Measurements from ENCODE around the gene SLFNL1. TPM values are rescaled to one million over a fixed set of nuclear protein-coding genes. Genes with fewer than 3 reads are reported as not detected.

SLFNL1 gene
- total RNA-seq, 1 donor from 2014 or later: 0.20 TPM

- intact Hi-C loops (cut with micrococcal nuclease): no loop called here
These were observed 871 bp downstream of the SLFNL1 start for GRCh38 chr1:41020654-41021053.

DNA sequence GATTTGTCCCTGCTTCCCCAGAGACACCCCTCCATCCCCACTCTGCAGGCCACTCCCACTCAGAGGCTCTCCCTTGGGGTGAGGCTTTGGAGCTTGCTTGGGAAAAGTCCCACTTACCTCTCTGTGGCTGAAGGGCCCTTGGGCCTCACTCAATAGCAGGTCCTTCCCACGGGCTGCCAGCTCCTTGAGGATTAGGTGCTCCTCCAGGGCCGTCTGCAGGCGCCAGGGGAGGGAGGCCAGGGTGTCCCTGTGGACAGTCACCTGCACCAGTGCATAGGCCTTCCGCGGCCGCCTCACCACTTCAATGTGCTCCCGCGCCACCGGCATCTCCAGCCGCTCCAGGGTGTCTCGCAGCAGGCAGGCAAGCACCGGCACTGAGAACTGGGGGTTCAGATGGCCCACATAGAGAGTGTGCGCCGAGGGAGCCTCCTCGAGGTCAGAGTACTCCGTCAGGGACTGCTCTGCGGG, 1.4 kb downstream of the SLFNL1 start:
- intact Hi-C loops (cut with micrococcal nuclease): no loop called here

GRCh38 chr1:41019353-41019745, 2.2 kb downstream of the SLFNL1 start:
- intact Hi-C loops (cut with micrococcal nuclease): no loop called here

DNA sequence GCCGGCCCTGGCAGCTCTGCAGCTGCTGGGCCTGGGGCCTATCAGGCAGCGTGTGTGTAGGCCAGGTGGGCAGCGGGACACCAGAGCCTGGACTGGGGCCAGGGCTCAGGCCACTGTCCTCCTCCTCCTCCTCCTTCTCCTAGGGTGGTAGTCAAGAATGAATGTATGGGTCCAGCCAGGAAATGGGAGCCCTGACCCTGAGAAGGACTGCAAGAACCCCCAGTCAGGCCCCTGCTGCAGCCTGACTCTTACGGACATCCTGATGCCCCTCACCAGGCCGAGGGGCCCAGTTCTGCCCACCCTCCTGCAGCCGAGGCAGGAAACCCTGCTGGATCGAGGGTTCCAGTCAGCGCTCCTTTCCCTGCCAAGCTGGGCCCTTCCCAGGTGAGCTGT, 3.5 kb downstream of the SLFNL1 start:
- intact Hi-C loops (cut with micrococcal nuclease): no loop called here

DNA sequence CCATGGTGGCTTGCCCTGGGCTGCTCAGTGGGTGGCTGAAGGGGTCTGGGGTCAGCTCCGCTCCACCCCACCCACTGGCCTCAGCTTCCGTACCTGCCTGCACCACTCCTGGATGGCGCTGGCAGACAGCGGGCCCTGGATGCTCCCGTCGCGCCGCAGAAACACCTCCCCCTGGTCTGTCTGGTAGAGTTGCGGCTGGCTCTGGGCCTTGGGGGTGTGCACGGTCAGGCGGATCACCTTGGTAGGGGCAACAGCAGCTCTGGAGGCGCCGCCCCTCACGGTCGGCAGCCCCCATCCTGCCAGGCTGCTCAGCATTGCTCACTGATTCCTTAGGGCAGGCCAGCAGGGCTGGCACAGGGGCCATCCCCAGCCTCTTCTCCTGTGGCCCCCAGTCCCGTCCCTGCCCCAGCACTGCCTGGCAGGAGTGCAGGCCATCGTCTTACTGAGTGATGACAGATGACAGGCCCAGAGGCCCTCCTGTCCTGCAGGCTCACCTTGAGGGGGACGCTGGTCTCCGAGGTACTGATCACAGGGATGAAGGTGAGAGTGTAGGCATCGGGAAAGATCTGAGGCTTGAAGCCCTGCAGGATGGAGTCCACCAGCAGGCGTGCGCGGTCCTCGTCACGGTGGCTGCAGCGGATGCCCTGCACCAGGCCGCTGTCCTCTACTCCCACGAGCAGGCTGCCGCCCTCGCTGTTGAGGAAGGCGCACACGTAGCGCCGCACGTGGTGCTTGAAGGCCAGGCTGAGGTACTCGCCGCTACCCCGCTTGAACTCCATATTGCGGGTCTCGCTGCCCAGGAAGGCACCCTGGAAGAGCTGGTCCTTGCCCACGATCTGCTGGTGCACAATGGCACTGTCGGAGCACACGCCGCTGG, 4.1 kb downstream of the SLFNL1 start:
- intact Hi-C loops (cut with micrococcal nuclease): no loop called here

DNA sequence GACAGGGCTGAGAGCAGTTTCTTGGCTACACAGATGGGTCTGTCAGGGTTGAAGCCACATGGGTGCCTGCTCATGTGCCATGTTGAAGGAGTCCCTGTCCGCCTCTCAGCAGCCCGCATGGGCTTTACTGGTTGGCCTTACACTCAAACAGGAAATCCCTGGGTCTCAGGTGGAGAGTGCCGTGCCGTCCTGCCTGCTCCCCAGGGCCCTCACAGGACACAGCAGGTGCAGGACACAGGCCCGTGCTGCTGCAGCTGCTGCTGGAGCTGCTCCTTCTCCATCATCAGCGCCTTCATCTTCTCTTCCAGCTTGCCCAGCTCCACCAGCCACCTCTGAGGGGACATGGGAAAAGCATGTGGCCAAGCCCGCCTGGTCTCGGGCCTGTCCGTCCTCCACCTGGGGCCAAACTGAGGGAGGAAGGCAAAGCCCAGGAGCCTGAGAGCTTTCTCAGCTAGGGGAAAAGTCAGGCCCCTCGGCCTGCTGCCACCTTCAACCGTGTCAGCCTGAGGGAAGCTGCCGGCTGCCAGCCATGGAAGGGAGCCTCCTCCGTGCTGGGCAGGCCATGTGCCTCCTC, 5.5 kb downstream of the SLFNL1 start:
- intact Hi-C loops (cut with micrococcal nuclease): no loop called here

GRCh38 chr1:41015281-41015896, 6.1 kb downstream of the SLFNL1 start:
- intact Hi-C loops (cut with micrococcal nuclease): no loop called here

- intact Hi-C loops (cut with micrococcal nuclease): no loop called here
These were observed 6.7 kb downstream of the SLFNL1 start for GRCh38 chr1:41014871-41015270.

DNA sequence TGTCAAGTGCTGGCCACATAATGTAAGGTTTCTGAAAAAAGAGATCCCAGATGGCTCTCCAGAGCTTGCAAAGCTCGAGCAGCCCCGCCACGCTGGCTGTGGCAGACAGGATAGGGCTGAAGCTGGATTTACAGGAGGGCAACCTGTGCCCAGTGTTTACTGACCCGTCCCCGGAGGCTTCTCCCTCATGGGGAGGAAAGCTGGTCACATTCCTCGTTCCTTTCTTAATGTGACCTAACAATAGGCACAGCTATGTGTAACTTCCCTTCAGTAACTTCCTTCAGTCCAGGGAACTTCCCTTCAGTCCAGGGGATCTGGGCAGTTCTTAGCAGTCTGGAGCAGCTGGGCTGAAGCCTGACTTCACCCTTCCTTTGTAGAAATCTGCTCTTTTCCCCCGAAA, 7.7 kb downstream of the SLFNL1 start:
- intact Hi-C loops (cut with micrococcal nuclease): no loop called here

GRCh38 chr1:41013024-41013423, 8.5 kb downstream of the SLFNL1 start:
- intact Hi-C loops (cut with micrococcal nuclease): no loop called here

DNA sequence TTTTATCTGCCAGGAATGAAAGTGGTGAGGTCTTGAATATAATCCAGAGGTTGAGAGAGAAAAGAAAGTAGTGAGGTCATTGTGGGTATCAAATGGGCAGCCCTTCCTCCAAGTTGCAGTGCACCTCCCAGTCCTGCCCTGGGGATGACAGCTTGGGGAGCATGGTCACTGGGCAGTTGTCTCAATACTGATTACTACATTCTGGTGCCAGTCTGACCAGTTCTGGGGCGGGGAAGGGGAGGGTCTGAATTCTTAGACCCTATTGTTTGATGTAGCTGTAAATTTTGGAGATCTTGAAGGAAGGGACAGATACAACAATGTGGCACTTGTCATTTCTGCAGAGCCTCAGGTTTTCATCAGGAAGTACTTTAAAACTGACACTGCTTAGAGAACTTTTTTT, 11.2 kb downstream of the SLFNL1 start:
- intact Hi-C loops (cut with micrococcal nuclease): no loop called here

- intact Hi-C loops (cut with micrococcal nuclease): no loop called here
These were observed 12.1 kb downstream of the SLFNL1 start for GRCh38 chr1:41009466-41009865.

- intact Hi-C loops (cut with micrococcal nuclease): no loop called here
These were observed 14.3 kb downstream of the SLFNL1 start for GRCh38 chr1:41006942-41007865.

GRCh38 chr1:41005876-41006275, 15.6 kb downstream of the SLFNL1 start:
- intact Hi-C loops (cut with micrococcal nuclease): no loop called here

GRCh38 chr1:41003640-41004220, 17.8 kb downstream of the SLFNL1 start:
- intact Hi-C loops (cut with micrococcal nuclease): loop anchor here (2.0 kb wide), 1 partner anchor 23 kb away; no protein-coding TSS in a partner anchor

DNA sequence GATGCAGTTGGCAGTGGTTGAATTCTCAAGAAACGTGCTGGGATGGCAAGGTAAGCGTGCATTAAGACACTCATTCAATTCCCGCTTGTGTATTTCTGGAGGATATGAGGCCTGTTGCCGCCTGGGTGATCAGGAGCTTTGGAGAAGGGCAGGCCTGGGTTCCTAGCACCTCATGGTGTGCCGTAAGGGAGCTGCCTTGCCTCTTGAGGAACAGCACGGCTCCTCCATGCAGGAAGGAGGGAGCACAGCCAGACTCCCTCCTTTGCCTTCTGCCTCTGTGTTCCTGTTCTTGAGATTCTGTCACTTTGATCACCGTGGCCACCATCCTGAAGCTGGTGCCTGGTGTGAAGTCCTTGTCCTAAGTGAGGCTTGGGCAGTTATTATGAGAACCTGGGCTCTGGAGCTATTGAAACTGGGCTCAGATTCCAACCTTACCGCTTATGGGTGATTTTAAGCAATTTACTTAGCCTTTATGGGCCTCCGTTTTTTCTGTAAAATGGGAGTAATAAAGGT, 18.3 kb downstream of the SLFNL1 start:
- intact Hi-C loops (cut with micrococcal nuclease): loop anchor here (2.0 kb wide), 1 partner anchor 22 kb away; no protein-coding TSS in a partner anchor

- intact Hi-C loops (cut with micrococcal nuclease): no loop called here
These were observed 22.9 kb downstream of the SLFNL1 start for GRCh38 chr1:40998668-40999067.

DNA sequence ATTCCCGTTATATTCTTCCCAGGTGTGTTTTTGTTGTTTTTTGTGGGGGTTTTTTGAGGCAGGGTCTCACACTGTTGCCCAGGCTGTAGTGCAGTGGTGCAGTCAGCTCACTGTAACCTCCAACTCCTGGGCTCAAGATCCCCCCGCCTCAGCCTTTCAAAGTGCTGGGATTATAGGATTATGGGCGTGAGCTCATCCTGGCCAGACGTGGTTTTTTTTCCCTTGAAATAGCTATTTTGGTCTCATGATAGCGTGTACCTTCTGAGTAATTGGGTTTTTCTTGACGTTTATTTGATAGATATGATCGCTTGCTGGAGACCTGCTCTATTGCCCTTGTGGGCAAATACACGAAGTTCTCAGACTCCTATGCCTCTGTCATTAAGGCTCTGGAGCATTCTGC, 24.4 kb downstream of the SLFNL1 start:
- intact Hi-C loops (cut with micrococcal nuclease): no loop called here

GRCh38 chr1:40989066-40989465, 32.5 kb downstream of the SLFNL1 start:
- intact Hi-C loops (cut with micrococcal nuclease): no loop called here

GRCh38 chr1:40988280-40988679, 33.2 kb downstream of the SLFNL1 start:
- intact Hi-C loops (cut with micrococcal nuclease): no loop called here
